Fibroblast of skin of right quadriceps (primary cell): ENCODE measurements around the gene FETUB.

Experiments
- DNase-seq: peaks from one replicate; pipeline ENCODE4 v3.0.0-alpha.2; 2013

The FETUB gene

DNA sequence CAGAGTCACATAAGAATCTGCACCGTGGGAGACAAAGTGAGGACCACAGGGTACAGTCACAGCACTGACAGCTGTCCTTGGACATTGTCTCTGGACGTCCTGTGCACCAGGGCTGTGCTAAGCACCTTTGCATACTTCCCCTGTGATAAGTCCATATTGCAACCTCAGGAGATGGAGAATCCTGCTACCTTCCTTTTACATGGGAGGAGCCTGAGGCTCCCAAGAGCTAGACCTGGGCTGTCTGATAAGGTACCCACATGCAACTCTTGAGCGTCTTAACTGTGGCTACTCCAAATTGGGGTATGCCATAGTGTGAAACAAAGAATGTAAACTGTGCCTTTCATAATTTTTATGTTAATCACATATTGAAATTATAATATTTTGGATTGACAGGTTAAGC, 2.5 kb upstream of the FETUB start:
- no peak for DNase-seq

DNA sequence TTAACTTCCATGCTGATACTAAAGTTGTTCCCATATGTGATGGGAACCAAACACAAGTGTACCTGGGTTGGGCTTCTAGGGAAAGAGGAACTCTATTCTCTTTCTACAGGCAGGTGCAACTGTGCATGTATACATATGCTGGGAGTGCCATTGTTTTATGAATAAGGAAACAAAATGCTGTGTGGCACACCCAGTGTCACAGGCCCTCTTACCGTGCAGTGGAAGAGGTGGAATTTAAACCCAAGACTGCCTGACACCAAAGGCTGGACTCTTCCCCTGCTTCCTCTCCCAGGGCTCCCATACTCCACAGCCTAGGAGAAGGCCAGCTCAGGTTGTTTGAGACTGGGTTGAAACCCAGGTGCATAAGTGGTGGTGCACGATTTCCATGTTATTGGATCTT, 1.9 kb upstream of the FETUB start:
- no peak for DNase-seq

DNA sequence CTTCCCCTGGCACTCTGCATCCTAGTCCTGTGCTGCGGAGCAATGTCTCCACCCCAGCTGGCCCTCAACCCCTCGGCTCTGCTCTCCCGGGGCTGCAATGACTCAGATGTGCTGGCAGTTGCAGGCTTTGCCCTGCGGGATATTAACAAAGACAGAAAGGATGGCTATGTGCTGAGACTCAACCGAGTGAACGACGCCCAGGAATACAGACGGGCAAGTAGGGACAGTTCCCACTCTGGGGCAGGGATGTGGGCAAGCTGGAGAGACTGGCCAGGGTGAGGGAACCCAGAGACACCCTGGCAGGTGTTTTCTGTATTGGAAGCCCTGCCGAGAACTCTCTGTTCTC, 247 bp downstream of the FETUB start:
- no peak for DNase-seq

DNA sequence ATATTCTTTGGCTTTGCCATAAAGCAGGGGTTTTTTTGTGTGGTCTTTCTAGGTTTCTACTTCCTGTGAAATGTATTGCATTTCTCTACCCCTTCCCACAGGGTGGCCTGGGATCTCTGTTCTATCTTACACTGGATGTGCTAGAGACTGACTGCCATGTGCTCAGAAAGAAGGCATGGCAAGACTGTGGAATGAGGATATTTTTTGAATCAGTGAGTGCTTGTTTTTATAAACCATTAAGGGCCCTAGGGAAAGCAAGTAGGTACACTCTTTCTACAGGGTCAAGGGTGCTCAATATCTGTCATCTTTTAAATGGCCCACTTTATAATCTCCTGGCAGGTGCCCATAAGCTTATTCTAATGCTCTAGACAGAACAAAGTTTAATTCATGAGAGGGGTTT, 730 bp downstream of the FETUB start:
- DNase-seq, result no peak

GRCh38 chr3:186642014-186642413, 1.8 kb downstream of the FETUB start:
- no peak for DNase-seq

GRCh38 chr3:186643493-186643892, 3.3 kb downstream of the FETUB start:
- DNase-seq, result no peak

GRCh38 chr3:186644683-186645082, 4.5 kb downstream of the FETUB start:
- no peak for DNase-seq

DNA sequence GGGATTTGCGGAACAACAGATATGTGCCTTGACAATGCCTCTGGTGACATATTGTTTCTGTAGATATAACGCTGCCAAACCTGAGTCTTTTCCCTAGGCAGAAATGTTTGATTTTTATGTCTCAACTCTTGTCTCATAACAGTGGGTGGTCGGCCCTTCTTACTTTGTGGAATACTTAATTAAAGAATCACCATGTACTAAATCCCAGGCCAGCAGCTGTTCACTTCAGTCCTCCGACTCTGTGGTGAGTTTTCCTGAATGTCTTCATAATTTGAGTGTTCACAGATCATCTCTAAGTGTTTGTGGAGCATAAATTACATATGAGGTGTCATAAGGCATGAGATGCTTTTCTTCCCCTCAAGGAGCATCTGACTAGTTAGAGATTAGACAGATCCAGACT, 5.9 kb downstream of the FETUB start:
- no peak for DNase-seq

GRCh38 chr3:186646841-186647240, 6.6 kb downstream of the FETUB start:
- no peak for DNase-seq

DNA sequence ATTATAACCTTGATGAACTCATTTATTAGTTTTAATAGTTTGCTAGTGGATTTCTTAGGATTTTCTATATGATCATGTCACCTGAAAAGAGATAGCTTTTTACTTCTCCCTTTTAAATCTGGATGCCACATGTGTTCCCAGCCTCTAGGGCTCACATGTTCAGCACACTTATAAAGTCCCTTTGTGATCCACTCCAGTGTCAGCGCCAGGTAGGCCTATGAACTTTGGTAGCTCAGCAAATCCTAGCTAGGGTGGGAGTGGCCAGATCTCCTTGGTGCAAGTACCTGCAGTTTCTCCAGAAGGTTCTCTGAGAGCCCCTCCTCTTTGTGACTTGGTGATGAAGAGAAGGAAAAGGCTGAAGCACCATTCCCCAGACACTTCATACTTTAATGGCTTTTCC, 8.7 kb downstream of the FETUB start:
- DNase-seq, result no peak

DNA sequence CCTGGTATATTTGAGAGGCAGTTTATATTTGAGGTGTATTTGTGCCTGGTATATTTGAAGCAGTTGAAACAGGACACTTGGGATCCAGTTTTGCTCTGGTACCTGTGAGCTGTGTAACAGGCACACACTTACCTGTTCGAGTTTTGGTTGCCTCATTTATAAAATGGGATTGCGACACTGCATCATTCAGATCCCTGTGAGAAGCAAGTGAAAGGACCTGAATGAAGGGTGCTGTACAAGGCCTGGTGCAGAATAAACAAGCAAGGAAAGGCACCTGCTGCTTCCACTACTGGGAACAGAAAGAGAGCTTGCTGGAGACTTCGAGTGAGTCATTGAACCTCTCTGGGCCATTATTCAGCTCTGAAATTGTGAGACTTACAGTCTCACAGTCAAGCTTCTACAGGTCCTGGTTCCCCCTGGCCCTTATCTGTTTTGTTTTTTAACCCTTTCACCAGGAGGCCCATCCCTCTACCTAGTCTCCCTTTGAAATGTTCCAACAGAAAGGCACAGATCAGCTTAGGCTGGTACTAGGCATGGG, 11.5 kb downstream of the FETUB start:
- DNase-seq, result no peak

GRCh38 chr3:186653080-186653707, 13.0 kb downstream of the FETUB start:
- DNase-seq, result no peak

- no peak for DNase-seq
Observed at GRCh38 chr3:186653984-186654383, 13.8 kb downstream of the FETUB start.

DNA sequence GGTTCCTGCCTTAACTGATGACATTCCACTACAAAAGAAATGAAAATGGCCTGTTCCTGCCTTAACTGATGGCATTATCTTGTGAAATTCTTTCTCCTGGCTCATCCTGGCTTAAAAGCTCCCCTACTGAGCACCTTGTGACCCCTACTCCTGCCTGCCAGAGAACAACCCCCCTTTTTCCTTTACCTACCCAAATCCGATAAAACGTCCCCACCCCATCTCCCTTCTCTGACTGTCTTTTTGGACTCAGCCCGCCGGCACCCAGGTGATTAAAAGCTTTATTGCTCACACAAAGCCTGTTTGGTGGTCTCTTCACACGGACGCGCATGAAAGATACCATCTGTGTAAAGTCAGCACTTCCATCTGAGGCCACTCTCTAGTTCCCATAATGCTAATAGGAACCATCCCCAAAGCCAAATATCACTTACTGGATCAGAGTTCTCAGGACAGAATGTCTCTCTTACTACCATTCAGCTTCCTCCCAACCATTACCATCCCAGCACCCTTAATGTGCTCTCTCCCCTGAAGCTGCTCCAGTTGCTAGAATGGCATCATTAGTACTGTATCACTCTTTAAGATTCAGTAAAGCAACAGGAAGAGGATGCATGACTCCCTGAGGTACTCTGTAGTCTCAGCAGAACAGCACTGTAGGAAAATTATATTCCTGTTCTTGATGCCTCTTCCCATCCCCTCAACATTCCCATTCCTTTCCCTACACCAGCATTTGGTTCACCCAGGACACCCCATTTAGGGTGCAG, 23.3 kb downstream of the FETUB start:
- DNase-seq, result no peak

- no peak for DNase-seq
Observed at GRCh38 chr3:186664119-186664495, 23.9 kb downstream of the FETUB start.

- no peak for DNase-seq
Observed at GRCh38 chr3:186664506-186664905, 24.3 kb downstream of the FETUB start.

DNA sequence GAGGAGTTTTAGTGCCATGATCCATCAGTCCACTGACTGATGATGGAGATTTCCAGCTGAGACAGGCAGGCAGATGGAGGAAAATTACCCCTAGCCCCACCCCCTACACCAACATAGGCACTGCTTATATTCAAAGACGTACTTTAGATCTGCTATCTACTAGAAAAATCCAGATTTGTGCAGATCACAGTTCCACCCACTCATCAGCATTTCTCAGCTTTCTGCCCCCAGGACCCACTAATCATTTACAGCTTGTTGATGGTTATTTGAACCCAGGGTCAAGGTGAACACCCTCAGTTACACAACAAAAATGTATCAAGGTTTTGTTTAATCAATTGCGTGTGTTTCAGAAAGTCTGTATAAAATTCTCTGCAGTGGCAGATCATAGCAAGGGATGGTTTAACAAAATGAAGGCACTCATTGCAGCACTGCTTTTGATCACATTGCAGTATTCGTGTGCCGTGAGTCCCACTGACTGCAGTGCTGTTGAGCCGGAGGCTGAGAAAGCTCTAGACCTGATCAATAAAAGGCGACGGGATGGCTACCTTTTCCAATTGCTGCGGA, 25.5 kb downstream of the FETUB start, which contains the start of gene HRG:
HRG (plus strand) TSS at position 390 of the 564 bp plus-strand sequence; CDS start at position 408, 18 bp downstream.
- DNase-seq, result no peak

- no peak for DNase-seq
Observed at GRCh38 chr3:186668426-186668825, 28.2 kb downstream of the FETUB start.

- no peak for DNase-seq
Observed at GRCh38 chr3:186669378-186670084, 29.3 kb downstream of the FETUB start.

GRCh38 chr3:186670155-186670554, 30.0 kb downstream of the FETUB start:
- DNase-seq, result no peak

DNA sequence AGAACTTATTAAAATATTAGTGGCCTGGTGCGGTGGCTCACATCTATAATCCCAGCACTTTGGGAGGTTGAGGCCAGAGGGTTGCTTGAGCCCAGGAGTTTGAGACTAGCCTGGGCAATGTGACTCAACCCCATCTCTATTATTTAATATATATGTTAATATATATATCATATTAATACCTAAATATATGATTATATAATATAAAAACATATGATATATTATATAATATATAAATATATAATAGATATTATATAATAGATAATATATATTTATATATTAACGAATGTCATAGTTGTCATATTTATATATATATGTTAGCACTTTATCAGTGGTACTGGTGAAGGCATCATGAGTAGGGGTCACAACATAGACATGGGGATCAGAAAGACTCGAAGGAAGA, 30.9 kb downstream of the FETUB start:
- no peak for DNase-seq

GRCh38 chr3:186678604-186679003, 38.4 kb downstream of the FETUB start:
- no peak for DNase-seq

DNA sequence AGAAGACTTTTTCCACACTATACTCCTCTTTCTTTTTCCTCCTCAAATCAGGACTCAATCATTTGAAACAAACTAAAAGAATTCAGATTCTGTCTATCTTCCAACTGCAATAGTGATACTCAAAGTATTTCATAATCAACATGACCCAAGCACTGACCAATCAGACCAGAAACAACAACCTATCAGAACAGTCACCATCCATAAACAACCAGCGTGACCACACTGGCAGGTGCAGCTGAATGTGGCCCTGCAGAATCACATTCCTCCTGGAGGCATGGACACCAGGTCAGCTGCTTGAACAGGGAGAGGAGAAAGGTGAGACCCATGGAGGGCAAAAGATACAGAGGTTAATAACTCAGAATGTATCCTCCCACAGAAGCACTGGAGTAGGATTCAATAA, 39.0 kb downstream of the FETUB start:
- DNase-seq, result no peak

DNA sequence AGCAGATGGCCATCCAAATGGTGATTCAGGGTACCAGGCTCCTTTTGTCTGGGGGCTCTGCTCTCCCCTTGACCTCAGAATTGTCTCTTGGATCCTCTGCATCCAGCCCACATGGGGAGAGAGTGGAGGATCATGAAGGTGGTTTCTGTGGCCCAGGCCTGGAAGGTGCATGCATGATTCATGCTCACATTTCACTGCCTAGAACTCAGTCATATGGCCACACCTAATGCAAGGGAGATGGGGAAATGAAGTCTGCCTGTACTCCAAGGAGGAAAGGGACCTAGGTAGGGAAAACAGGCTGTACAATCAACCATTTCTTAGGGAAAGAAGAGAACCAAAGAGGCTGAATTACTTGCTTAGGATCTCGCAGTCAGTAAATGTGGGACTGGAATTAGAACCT, 40.7 kb downstream of the FETUB start:
- DNase-seq, result no peak
